Endodermal cell (in vitro differentiated cells): ENCODE data around the gene IL22. TPM values are rescaled to one million over a fixed set of nuclear protein-coding genes. Genes with fewer than 3 reads are reported as not detected.

Source experiments
- DNase-seq: peaks from one replicate; pipeline ENCODE4 v3.0.0-alpha.2; 2017
- H3K27ac ChIP-seq: 2 replicates; pipeline ENCODE4 v1.5.1; 2013; ENCODE audit warnings: mild to moderate bottlenecking, low read depth, low read length, moderate library complexity
- H3K27me3 ChIP-seq: 2 replicates; pipeline ENCODE4 v1.6.1; 2013; ENCODE audit warnings: mild to moderate bottlenecking, low read length, moderate library complexity; ENCODE audit not compliant: insufficient read depth, control insufficient read depth, poor library complexity, severe bottlenecking
- H3K36me3 ChIP-seq: 2 replicates; pipeline ENCODE4 v1.7.0; 2013; ENCODE audit warnings: mild to moderate bottlenecking, low read length, moderate library complexity; ENCODE audit not compliant: control insufficient read depth, insufficient read depth
- H3K4me1 ChIP-seq: one replicate; pipeline ENCODE4 v1.7.0; 2013; ENCODE audit warnings: low read length; ENCODE audit not compliant: control insufficient read depth, insufficient read depth
- H3K4me3 ChIP-seq: 2 replicates; pipeline ENCODE4 v1.5.1; 2013; ENCODE audit warnings: mild to moderate bottlenecking, low read length, moderate library complexity
- H3K9ac ChIP-seq: 2 replicates; pipeline ENCODE4 v1.6.1; 2013; ENCODE audit warnings: mild to moderate bottlenecking, low read length, moderate library complexity; ENCODE audit not compliant: poor library complexity, severe bottlenecking; ENCODE audit errors: extremely low read depth
- H3K9me3 ChIP-seq: 2 replicates; pipeline ENCODE4 v1.6.1; 2013; ENCODE audit warnings: mild to moderate bottlenecking, low read length, moderate library complexity; ENCODE audit not compliant: control insufficient read depth
- H3K27ac Mint-ChIP-seq: 2 replicates; pipeline ENCODE4 v1.8.0; 2020; ENCODE audit warnings: mixed read lengths
- H3K27me3 Mint-ChIP-seq: 2 replicates; pipeline ENCODE4 v1.8.0; 2021; ENCODE audit warnings: mild to moderate bottlenecking, mixed read lengths; ENCODE audit not compliant: insufficient read depth
- H3K36me3 Mint-ChIP-seq: 2 replicates; pipeline ENCODE4 v1.8.0; 2020; ENCODE audit warnings: low read depth, mixed read lengths
- H3K4me1 Mint-ChIP-seq: 2 replicates; pipeline ENCODE4 v1.8.0; 2020; ENCODE audit warnings: mixed read lengths
- H3K4me3 Mint-ChIP-seq: 2 replicates; pipeline ENCODE4 v1.8.0; 2020; ENCODE audit warnings: mild to moderate bottlenecking, moderate library complexity, mixed read lengths
- H3K9me3 Mint-ChIP-seq: 2 replicates; pipeline ENCODE4 v1.8.0; 2020; ENCODE audit warnings: mild to moderate bottlenecking, mixed read lengths
- CTCF ChIP-seq: fragments of 200-600 bp; sonication (generic); conservative IDR thresholded peaks from 2 replicates; pipeline ENCODE4 v1.5.0; 2021; ENCODE audit warnings: antibody characterized with exemption, mild to moderate bottlenecking
- WGBS, 2 experiments: methylation state at CpG; one replicate each; pipeline versions ENCODE4 v1.1.5 to v1.1.7; 2013; ENCODE audit warnings: missing lambda C conversion rate in 2 of 2, mixed read lengths in 1 of 2; ENCODE audit not compliant: insufficient coverage in 1 of 2, insufficient read length in 1 of 2; 5-methylcytosine and 5-hydroxymethylcytosine counted together
- long read RNA-seq, 4 experiments: library from polyadenylated mRNA in 2 of 4; library from RNA in 1 of 4; library from capped mRNA in 1 of 4; stranded (forward) in 3 of 4; unstranded in 1 of 4; transcript quantifications; one replicate each; pipeline ENCODE4 v2.0.0, GENCODE V29; 2020 to 2021; ENCODE audit warnings: inconsistent platforms in 1 of 4
- polyA plus RNA-seq, 2 experiments: library from polyadenylated mRNA; stranded (reverse); fragments of 50-300 nt; gene quantifications; one replicate each; pipeline ENCODE4 v1.2.3, GENCODE V29; 2013
- total RNA-seq, 2 donors: library from RNA; stranded (reverse); fragmentation: NEBNext Ultra II Directional in 1 of 2; extraction: Animal tissue kit (Norgen Biotek cat#: 25700) in 1 of 2; gene quantifications; 2 replicates in 1 of 2; 3 replicates in 1 of 2; pipeline ENCODE4 v1.2.1, GENCODE V29; 2021

IL22 gene
- not detected for total RNA-seq
- polyA plus RNA-seq (2013, experiment 1 of 2): not detected
- not detected for polyA plus RNA-seq (2013, experiment 2 of 2)
- long read RNA-seq, experiment 1: 0 reads
- long read RNA-seq, experiment 2: 0 reads
- long read RNA-seq, experiment 3: 0 reads
- long read RNA-seq, experiment 4: 0 reads

DNA sequence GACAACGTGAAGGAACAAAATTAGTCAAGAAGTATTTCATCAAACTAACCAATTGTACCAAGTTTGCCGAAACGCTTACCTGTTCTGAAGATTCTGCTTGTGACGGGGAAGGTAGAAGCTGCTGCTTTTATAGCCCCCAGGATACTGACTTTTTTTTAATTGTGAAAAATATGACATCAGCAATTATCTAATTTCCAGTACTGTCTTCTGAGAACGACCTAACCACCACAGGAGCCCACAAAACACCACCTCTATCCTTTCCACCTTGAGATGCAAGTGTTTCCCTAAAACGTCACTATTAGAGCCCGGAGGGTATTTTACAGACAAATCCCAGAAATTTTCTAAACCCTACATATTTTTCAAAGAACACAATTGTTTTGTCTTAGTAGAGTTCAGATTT is at the start of gene IL22:
Gene IL22 (minus strand): TSS at position 101 of the 400 bp plus-strand sequence. CDS start 156 bp downstream, outside the sequence.
- Histone ChIP-seq H3K4me3 (no peak within 1 kb of the TSS), H3K27me3 (no peaks in the 10 kb centered on the region), H3K9me3 (no peaks in the 10 kb centered on the region), H3K36me3 (no peaks in the 10 kb centered on the region), H3K9ac (no peak within 1 kb of the TSS), H3K27ac (no peak within 1 kb of the TSS), H3K4me1 (no peaks in the 10 kb centered on the region)
- no peak within 1 kb of the TSS for H3K27ac Mint-ChIP-seq
- H3K36me3 Mint-ChIP-seq: no peaks in the 10 kb centered on the region
- WGBS, 2 experiments: 92 to 100% methylated on average over 1 to 7 of the region's 7 CpGs
- H3K27me3 Mint-ChIP-seq: peaks cover 2% of the 10 kb centered on the region
- H3K4me3 Mint-ChIP-seq: no peak within 1 kb of the TSS
- DNase-seq: no peak
- TF ChIP-seq CTCF: no peak
- no peaks in the 10 kb centered on the region for H3K4me1 Mint-ChIP-seq
- no peaks in the 10 kb centered on the region for H3K9me3 Mint-ChIP-seq

DNA sequence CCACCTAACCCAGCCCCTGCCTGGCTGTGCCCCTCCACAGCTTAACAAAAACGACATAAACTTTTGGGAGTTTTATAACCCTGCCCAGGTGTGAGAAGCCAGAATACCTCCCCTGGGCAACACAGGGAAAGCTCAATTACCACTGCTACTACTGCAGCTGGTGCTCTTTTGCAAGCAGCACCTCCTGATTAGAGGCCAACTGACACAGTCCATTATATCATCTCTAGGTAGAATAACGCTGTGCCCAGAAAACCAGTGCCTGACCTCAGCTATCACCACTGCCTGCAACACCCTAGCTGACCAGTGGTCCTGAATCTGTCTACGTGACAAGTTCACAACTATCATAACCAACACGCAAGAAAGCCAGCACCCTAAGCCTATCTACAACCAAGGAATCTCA is 44.5 kb upstream of the IL22 start:
- Mint-ChIP-seq H3K9me3 (peaks cover 9% of the 10 kb centered on the region), H3K4me3 (no peak overlapping the region), H3K27me3 (no peaks in the 10 kb centered on the region), H3K27ac (no peak overlapping the region), H3K36me3 (peaks cover 42% of the 10 kb centered on the region), H3K4me1 (peaks cover 2% of the 10 kb centered on the region)
- no peak for TF ChIP-seq CTCF
- Histone ChIP-seq H3K27me3 (no peaks in the 10 kb centered on the region), H3K9ac (no peak overlapping the region), H3K9me3 (peaks cover 21% of the 10 kb centered on the region), H3K4me1 (no peaks in the 10 kb centered on the region), H3K27ac (no peak overlapping the region), H3K36me3 (peaks cover 16% of the 10 kb centered on the region), H3K4me3 (no peak overlapping the region)
- DNase-seq: no peak
- WGBS, 2 experiments: 82 to 93% methylated on average over 3 to 4 of the region's 4 CpGs

- no peak overlapping the region for H3K4me3 ChIP-seq
- H3K36me3 ChIP-seq: peaks cover 4% of the 10 kb centered on the region
- peaks cover 6% of the 10 kb centered on the region for H3K9me3 ChIP-seq
- Mint-ChIP-seq H3K36me3 (peaks cover 10% of the 10 kb centered on the region), H3K27ac (no peak overlapping the region), H3K9me3 (peaks cover 2% of the 10 kb centered on the region), H3K27me3 (no peaks in the 10 kb centered on the region), H3K4me3 (no peak overlapping the region), H3K4me1 (peaks cover 2% of the 10 kb centered on the region)
- WGBS, 2 experiments: 83 to 100% methylated on average over 1 to 2 of the region's 2 CpGs
- no peak overlapping the region for H3K9ac ChIP-seq
- DNase-seq: no peak
- no peak overlapping the region for H3K27ac ChIP-seq
- H3K4me1 ChIP-seq: no peaks in the 10 kb centered on the region
- TF ChIP-seq CTCF: no peak
- H3K27me3 ChIP-seq: no peaks in the 10 kb centered on the region
These were observed 40.8 kb upstream of the IL22 start for GRCh38 chr12:68294251-68294650.
